ENCODE measurements around the gene SHD.
"Not testable (repeated sequence)": the region's sequence is repeated elsewhere in the genome, so short reads cannot be mapped to it uniquely, and the experiment has no call there.

The SHD gene

GRCh38 chr19:4267901-4268815 lies 10.9 kb upstream of the SHD start:
- no peak for DNase-seq

DNA sequence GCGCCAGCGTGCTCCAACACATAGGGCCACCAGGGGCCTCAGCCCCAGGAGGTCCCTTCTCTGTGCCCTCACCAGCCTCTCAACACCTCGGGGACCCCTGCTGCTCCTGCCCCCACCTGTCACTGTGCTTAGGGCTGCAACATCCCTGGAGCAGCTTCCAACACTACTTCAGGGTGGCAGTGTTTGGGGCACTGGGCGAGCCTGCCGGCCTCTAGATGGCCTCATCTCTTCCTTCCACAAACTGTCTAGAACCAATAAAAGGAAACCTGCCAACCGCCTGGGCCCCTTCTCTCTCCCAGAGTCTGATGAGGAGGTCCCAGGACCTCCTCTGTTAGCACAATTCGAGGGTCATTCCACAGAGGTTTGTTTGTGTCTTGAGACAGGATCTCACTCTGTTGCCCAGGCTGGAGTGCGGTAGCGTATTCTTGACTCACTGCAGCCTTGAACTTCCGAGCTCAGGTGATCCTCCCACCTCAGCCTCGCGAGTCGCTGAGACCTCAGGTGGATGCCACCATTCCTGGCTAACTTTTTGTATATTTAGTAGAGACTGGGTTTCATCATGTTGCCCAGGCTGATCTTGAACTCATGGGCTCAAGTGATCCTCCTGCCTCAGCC lies 10.1 kb upstream of the SHD start:
- no peak for DNase-seq

GRCh38 chr19:4272894-4273293 lies 6.2 kb upstream of the SHD start:
- DNase-seq = no peak

DNA sequence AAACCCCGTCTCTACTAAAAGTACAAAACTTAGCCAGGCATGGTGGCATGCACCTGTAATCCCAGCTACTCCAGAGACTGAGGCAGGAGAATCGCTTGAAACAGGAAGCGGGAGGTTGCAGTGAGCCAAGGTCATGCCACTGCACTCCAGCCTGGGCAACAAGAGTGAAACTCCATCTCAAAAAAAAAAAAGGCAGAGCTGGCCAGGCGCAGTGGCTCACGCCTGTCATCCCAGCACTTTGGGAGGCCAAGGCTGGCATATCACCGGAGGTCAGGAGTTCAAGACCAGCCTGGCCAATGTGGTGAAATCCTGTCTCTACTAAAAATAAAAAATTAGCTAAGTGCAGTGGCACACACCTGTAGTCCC lies 4.8 kb upstream of the SHD start:
- DNase-seq = not testable (repeated sequence)

DNA sequence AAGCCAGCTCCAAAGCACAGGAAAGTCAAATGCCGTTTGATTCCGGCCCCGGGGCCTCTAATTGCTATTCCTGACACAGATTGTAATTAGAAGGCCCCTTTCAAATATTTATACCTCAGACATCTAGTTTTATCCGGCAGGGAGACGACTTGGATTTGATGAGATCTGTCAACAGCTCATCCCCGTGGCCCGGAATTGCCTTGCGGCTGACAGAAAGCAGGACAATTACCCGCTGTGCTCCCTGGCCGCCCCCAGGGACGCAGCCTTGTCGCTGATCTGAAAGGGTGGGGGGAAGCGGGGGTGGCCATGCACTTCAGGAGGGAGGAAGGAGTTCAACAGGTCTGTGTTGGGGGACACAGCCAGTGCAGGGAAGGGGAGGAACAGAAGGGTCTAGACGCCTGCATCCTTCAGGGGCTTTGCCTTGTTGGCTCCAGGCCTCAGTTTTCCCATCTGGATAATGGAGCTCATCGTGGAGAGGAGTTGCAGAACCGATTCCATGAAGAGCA lies 1.8 kb upstream of the SHD start:
- no peak for DNase-seq

- DNase-seq = no peak
Observed at GRCh38 chr19:4278010-4278409, 1.1 kb upstream of the SHD start.

- DNase-seq = no peak
Observed at GRCh38 chr19:4279267-4279529, 132 bp downstream of the SHD start.

GRCh38 chr19:4279530-4280422 lies 710 bp downstream of the SHD start:
- DNase-seq = no peak

GRCh38 chr19:4284176-4284958 lies 5.3 kb downstream of the SHD start:
- no peak for DNase-seq

GRCh38 chr19:4284974-4285373 lies 5.9 kb downstream of the SHD start:
- DNase-seq = no peak

- not testable (repeated sequence) for DNase-seq
Observed at GRCh38 chr19:4286141-4286540, 7.1 kb downstream of the SHD start.

DNA sequence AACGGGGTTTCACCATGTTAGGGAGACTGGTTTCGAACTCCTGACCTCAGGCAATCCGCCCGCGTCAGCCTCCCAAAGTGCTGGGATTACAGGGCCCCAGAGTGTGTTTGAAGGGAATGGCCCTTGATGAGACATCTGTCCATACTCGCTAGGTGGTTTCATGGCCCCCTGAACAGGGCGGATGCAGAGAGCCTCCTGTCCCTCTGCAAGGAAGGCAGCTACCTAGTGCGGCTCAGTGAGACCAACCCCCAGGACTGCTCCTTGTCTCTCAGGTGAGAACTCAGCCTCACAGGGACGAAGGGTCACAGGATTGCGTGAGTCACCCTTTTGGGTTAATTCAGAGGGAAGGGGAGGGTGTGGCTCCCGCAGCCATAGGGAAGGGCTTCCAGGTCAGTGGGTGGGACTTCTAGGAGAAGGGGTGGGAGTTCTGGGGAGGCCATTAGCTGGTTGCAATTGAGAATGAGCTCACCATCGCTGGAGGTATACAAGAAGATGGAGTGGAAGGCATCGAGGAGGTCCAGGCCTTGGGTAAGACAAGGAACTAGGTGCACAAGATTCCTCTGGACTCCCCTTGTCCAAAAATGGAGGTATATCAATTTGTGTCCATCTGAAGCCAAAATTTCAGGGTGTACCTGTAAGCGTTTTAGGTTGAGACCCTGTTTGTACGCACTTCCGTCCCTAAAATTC lies 9.2 kb downstream of the SHD start:
- no peak for DNase-seq

- DNase-seq = no peak
Observed at GRCh38 chr19:4291184-4291732, 12.2 kb downstream of the SHD start.

GRCh38 chr19:4292515-4292914 lies 13.4 kb downstream of the SHD start:
- DNase-seq = no peak

DNA sequence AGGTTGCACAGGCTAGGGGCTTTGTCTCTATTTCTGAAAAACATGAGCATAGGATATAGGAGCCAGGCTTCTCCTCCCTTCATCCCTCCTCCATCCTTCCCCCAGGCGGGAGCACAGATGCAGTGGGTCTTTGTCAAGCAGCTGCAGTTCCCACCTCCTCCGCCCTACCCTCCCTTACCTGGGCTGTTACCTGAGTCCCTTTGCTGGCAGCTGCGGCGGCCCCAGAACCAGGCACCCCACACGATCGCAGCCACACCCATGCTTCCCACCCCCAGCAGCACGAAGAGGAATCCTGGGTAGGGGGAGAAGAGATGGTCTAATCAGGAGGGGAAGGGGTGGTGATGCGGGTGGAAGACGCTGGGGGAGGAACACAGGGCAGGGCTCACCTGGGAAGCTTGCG lies 15.3 kb downstream of the SHD start:
- DNase-seq = no peak

GRCh38 chr19:4295972-4296771 lies 17.1 kb downstream of the SHD start:
- DNase-seq = peak; percentile 22

DNA sequence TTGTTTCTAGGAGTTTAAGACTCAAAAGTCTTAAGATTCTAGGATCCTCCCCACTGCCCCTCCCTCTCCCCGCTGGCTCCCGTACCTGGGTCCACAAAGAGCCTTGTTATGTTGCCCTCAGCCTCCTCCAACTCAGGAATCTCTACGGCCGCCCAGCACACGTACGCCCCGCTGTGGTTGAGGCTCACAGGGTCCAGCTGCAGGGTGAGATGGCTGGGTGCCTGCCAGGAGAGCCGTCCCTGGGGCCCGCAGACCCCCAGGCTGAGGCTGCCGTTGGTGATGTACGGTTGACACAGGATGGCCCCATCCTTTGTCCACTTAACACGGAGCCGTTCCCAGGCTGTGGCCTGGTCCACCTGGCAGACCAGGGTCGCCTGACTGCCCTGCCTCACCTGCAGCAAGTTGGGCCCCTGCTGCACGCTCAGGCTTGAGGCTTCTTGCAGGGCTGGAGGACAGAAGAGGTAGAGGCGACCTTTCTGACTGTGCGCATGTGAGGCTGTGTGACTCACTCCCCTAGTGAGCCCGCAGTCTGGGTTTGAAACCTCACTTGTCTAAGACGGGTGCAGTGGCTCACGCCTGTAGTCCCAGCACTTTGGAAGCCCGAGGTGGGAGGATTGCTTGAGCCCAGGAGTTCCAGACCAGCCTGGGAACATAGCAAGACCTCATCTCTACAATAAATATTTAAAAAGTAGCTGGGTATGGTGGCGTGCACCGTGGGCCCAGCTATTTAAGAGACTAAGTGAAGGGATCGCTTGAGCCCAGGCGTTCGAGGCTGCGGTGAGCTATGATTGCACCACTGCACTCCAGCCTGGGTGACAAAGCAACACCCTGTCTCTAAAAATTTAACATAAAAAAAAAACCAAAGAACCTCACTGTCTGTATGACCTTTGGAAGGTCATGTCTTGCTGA lies 19.1 kb downstream of the SHD start:
- no peak for DNase-seq

DNA sequence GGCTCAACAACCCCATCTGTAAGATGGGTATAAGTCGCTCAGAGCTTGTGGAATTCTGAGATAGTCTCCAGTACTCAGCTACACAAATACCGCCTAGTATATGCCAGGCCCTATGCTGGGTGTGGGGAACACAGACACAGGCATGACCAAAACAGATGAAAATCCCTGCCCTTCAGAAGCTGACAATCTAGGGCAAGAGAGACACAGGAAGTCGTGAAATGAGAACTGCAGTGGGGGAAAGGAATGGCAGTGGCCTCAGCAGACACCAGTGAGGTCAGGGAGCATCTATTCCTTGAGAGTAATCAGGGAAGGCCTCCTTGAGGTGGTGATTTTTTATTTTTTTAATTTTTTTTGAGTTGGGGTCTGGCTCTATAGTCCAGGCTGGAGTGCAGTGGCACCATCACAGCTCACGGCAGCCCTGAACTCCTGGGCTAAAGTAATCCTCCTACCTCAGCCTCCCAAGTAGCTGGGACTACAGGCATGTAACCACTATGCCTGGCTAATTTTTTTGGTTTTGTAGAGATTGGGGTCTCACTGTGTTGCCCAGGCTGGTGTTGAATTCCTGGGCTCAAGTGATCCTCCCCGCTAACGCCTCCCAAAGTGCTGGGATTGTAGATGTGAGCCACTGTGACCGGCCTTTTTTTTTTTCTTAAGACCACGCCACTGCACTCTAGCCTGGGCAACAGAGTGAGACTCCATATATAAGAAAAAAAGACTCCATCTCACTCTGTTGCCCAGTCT lies 19.9 kb downstream of the SHD start:
- DNase-seq = no peak

GRCh38 chr19:4300589-4300988 lies 21.5 kb downstream of the SHD start:
- no peak for DNase-seq
